GM12878 (cell line): ENCODE data around the gene ZNF334.

Source experiments
- EZH2 ChIP-seq: IDR thresholded peaks from 2 replicates; pipeline ENCODE4 v1.6.1; 2012; ENCODE audit warnings: low read depth, mild to moderate bottlenecking, control low read depth, inconsistent platforms, low read length, borderline replicate concordance; ENCODE audit not compliant: control insufficient read depth
- KLF5 ChIP-seq: fragments of 450-650 bp; IDR thresholded peaks from 2 replicates; pipeline ENCODE4 v1.6.1; 2014; ENCODE audit warnings: mild to moderate bottlenecking; ENCODE audit not compliant: partially characterized antibody
- RAD21 ChIP-seq: IDR thresholded peaks from 2 replicates; pipeline ENCODE4 v1.6.1; 2011; ENCODE audit warnings: mild to moderate bottlenecking, low read depth, low read length, moderate library complexity; ENCODE audit not compliant: insufficient read depth
- TAF1 ChIP-seq: IDR thresholded peaks from 2 replicates; pipeline ENCODE4 v1.6.1; 2011; ENCODE audit warnings: mild to moderate bottlenecking, low read depth, low read length, borderline replicate concordance
- TF ChIP-seq, protein P1 (sequence below): IDR thresholded peaks from 2 replicates; pipeline ENCODE4 v1.6.1; 2012; ENCODE audit warnings: low read depth, low read length, improper control_type of control experiment
- TF ChIP-seq, protein P2 (sequence below), 3 experiments: IDR thresholded peaks in 2 of 3; conservative IDR thresholded peaks in 1 of 3; 2 replicates each; pipeline ENCODE4 v1.5.1; 2011; ENCODE audit warnings: low read depth in 3 of 3, low read length in 3 of 3, mild to moderate bottlenecking in 3 of 3, control low read depth in 2 of 3, moderate library complexity in 2 of 3, inconsistent platforms in 1 of 3, mixed read lengths in 1 of 3; ENCODE audit not compliant: control insufficient read depth in 2 of 3, insufficient read depth in 1 of 3; ENCODE audit errors: extremely low read depth in 1 of 3

DNA sequence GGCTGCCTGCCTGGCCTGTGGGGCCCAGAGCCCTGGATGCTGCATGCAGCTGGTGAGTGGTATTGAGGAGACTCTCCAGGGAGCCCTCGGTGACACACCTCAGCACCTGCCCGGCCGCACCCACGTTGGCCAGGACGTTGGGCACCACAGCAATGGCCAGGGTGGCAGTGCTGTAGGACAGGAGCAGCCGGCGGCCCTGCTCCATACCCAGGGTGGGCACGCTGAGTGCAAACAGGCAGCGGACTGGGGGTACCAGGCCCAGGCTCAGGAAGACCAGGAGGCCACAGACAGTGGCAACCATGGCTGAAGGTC, 32.4 kb upstream of the ZNF334 start:
- TF ChIP-seq RAD21 (no peak), EZH2 (no peak), TAF1 (no peak), KLF5 (no peak)
- TF ChIP-seq, protein P1, sequence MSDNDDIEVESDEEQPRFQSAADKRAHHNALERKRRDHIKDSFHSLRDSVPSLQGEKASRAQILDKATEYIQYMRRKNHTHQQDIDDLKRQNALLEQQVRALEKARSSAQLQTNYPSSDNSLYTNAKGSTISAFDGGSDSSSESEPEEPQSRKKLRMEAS: no peak
- TF ChIP-seq, protein P2, sequence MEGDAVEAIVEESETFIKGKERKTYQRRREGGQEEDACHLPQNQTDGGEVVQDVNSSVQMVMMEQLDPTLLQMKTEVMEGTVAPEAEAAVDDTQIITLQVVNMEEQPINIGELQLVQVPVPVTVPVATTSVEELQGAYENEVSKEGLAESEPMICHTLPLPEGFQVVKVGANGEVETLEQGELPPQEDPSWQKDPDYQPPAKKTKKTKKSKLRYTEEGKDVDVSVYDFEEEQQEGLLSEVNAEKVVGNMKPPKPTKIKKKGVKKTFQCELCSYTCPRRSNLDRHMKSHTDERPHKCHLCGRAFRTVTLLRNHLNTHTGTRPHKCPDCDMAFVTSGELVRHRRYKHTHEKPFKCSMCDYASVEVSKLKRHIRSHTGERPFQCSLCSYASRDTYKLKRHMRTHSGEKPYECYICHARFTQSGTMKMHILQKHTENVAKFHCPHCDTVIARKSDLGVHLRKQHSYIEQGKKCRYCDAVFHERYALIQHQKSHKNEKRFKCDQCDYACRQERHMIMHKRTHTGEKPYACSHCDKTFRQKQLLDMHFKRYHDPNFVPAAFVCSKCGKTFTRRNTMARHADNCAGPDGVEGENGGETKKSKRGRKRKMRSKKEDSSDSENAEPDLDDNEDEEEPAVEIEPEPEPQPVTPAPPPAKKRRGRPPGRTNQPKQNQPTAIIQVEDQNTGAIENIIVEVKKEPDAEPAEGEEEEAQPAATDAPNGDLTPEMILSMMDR (IDR thresholded peaks at IDR 0.05 in 2 of 3, conservative IDR thresholded peaks at IDR 0.05 in 1 of 3; ENCODE audit: control insufficient read depth in 2 of 3, extremely low read depth in 1 of 3, insufficient read depth in 1 of 3, low read depth in 3 of 3, low read length in 3 of 3): no peak
